Measurements from ENCODE around the gene LRRN4.
A peak's percentile ranks its signal among the peaks of the same experiment; 100 is the strongest.
"Not testable (repeated sequence)": the region's sequence is repeated elsewhere in the genome, so short reads cannot be mapped to it uniquely, and the experiment has no call there.

The LRRN4 gene

GRCh38 chr20:6039766-6040165, 14.1 kb downstream of the LRRN4 start:
- no peak overlapping the region for H3K18ac ChIP-seq (ENCODE audit: low read length)
- no peak overlapping the region for H3K4ac ChIP-seq (ENCODE audit: low read depth, low read length)
- no peak overlapping the region for H3K9ac ChIP-seq (ENCODE audit: low read length)
- H3K79me2 ChIP-seq (ENCODE audit: control insufficient read depth, insufficient read depth, low read length) = no peaks in the 10 kb centered on the region
- H4K8ac ChIP-seq (ENCODE audit: low read depth, low read length) = no peak overlapping the region
- no peak overlapping the region for H3K4me2 ChIP-seq (ENCODE audit: low read length)
- no peaks in the 10 kb centered on the region for H3K4me1 ChIP-seq (ENCODE audit: control insufficient read depth, low read depth, low read length)
- no peak overlapping the region for H2BK120ac ChIP-seq (ENCODE audit: low read depth, low read length)
- no CpG with 5 or more reads among the region's 5 CpGs for WGBS (ENCODE audit: extremely low coverage, insufficient coverage, low lambda C conversion rate)
- H3K27ac ChIP-seq (ENCODE audit: low read depth, low read length) = no peak overlapping the region
- no peak for DNase-seq
- no peak overlapping the region for H4K5ac ChIP-seq (ENCODE audit: low read length)
- H3K79me1 ChIP-seq (ENCODE audit: low read length) = no peaks in the 10 kb centered on the region
- H2AK5ac ChIP-seq (ENCODE audit: low read length) = no peak overlapping the region
- H3K36me3 ChIP-seq (ENCODE audit: control insufficient read depth, insufficient read depth, low read length) = peaks cover 2% of the 10 kb centered on the region
- H2BK15ac ChIP-seq (replicated peaks; ENCODE audit: low read depth) = no peak overlapping the region
- no peak overlapping the region for H3K4me3 ChIP-seq (ENCODE audit: low read length)
- no peak overlapping the region for H2BK5ac ChIP-seq (ENCODE audit: low read length)
- H3K56ac ChIP-seq (ENCODE audit: low read length) = no peak overlapping the region
- no peak overlapping the region for H3K23ac ChIP-seq (ENCODE audit: low read length)
- H3K27me3 ChIP-seq (ENCODE audit: insufficient read depth, low read length, poor library complexity) = no peaks in the 10 kb centered on the region

GRCh38 chr20:6038256-6038655, 15.6 kb downstream of the LRRN4 start:
- Histone ChIP-seq H4K8ac (ENCODE audit: low read depth, low read length) (no peak overlapping the region), H3K4ac (ENCODE audit: low read depth, low read length) (no peak overlapping the region), H3K4me1 (ENCODE audit: control insufficient read depth, low read depth, low read length) (no peaks in the 10 kb centered on the region), H2BK5ac (ENCODE audit: low read length) (no peak overlapping the region), H3K4me3 (ENCODE audit: low read length) (no peak overlapping the region), H3K79me1 (ENCODE audit: low read length) (no peaks in the 10 kb centered on the region), H3K23ac (ENCODE audit: low read length) (no peak overlapping the region), H3K27me3 (ENCODE audit: insufficient read depth, low read length, poor library complexity) (no peaks in the 10 kb centered on the region), H3K18ac (ENCODE audit: low read length) (no peak overlapping the region), H4K5ac (ENCODE audit: low read length) (no peak overlapping the region), H2AK5ac (ENCODE audit: low read length) (no peak overlapping the region), H3K56ac (ENCODE audit: low read length) (no peak overlapping the region), H3K4me2 (ENCODE audit: low read length) (no peak overlapping the region), H2BK120ac (ENCODE audit: low read depth, low read length) (no peak overlapping the region), H2BK15ac (replicated peaks; ENCODE audit: low read depth) (no peak overlapping the region), H3K27ac (ENCODE audit: low read depth, low read length) (no peak overlapping the region), H3K9ac (ENCODE audit: low read length) (no peak overlapping the region), H3K79me2 (ENCODE audit: control insufficient read depth, insufficient read depth, low read length) (no peaks in the 10 kb centered on the region), H3K36me3 (ENCODE audit: control insufficient read depth, insufficient read depth, low read length) (peaks cover 2% of the 10 kb centered on the region)
- no peak for DNase-seq
- no CpG with 5 or more reads among the region's 3 CpGs for WGBS (ENCODE audit: extremely low coverage, insufficient coverage, low lambda C conversion rate)

GRCh38 chr20:6037082-6037481, 16.8 kb downstream of the LRRN4 start:
- H3K4me1 ChIP-seq (ENCODE audit: control insufficient read depth, low read depth, low read length) = no peaks in the 10 kb centered on the region
- no peak overlapping the region for H2BK15ac ChIP-seq (replicated peaks; ENCODE audit: low read depth)
- H4K8ac ChIP-seq (ENCODE audit: low read depth, low read length) = no peak overlapping the region
- no peak overlapping the region for H3K18ac ChIP-seq (ENCODE audit: low read length)
- DNase-seq = no peak
- no peak overlapping the region for H3K4ac ChIP-seq (ENCODE audit: low read depth, low read length)
- no CpG with 5 or more reads among the region's 1 CpG for WGBS (ENCODE audit: extremely low coverage, insufficient coverage, low lambda C conversion rate)
- no peak overlapping the region for H3K4me2 ChIP-seq (ENCODE audit: low read length)
- H3K27me3 ChIP-seq (ENCODE audit: insufficient read depth, low read length, poor library complexity) = no peaks in the 10 kb centered on the region
- H3K36me3 ChIP-seq (ENCODE audit: control insufficient read depth, insufficient read depth, low read length) = peaks cover 2% of the 10 kb centered on the region
- H3K4me3 ChIP-seq (ENCODE audit: low read length) = no peak overlapping the region
- H3K27ac ChIP-seq (ENCODE audit: low read depth, low read length) = no peak overlapping the region
- H3K79me1 ChIP-seq (ENCODE audit: low read length) = no peaks in the 10 kb centered on the region
- H2BK5ac ChIP-seq (ENCODE audit: low read length) = no peak overlapping the region
- H3K79me2 ChIP-seq (ENCODE audit: control insufficient read depth, insufficient read depth, low read length) = no peaks in the 10 kb centered on the region
- H3K9ac ChIP-seq (ENCODE audit: low read length) = no peak overlapping the region
- no peak overlapping the region for H3K56ac ChIP-seq (ENCODE audit: low read length)
- no peak overlapping the region for H2AK5ac ChIP-seq (ENCODE audit: low read length)
- no peak overlapping the region for H4K5ac ChIP-seq (ENCODE audit: low read length)
- no peak overlapping the region for H3K23ac ChIP-seq (ENCODE audit: low read length)
- H2BK120ac ChIP-seq (ENCODE audit: low read depth, low read length) = no peak overlapping the region

- H4K8ac ChIP-seq (ENCODE audit: low read depth, low read length) = no peak overlapping the region
- H3K4me2 ChIP-seq (ENCODE audit: low read length) = no peak overlapping the region
- H3K79me2 ChIP-seq (ENCODE audit: control insufficient read depth, insufficient read depth, low read length) = no peaks in the 10 kb centered on the region
- no peak overlapping the region for H3K4ac ChIP-seq (ENCODE audit: low read depth, low read length)
- no peak overlapping the region for H3K23ac ChIP-seq (ENCODE audit: low read length)
- H3K9ac ChIP-seq (ENCODE audit: low read length) = no peak overlapping the region
- DNase-seq = no peak
- no peak overlapping the region for H3K56ac ChIP-seq (ENCODE audit: low read length)
- no peak overlapping the region for H3K27ac ChIP-seq (ENCODE audit: low read depth, low read length)
- H3K27me3 ChIP-seq (ENCODE audit: insufficient read depth, low read length, poor library complexity) = no peaks in the 10 kb centered on the region
- no peak overlapping the region for H4K5ac ChIP-seq (ENCODE audit: low read length)
- H3K4me3 ChIP-seq (ENCODE audit: low read length) = no peak overlapping the region
- no peak overlapping the region for H2BK120ac ChIP-seq (ENCODE audit: low read depth, low read length)
- peaks cover 2% of the 10 kb centered on the region for H3K36me3 ChIP-seq (ENCODE audit: control insufficient read depth, insufficient read depth, low read length)
- no peak overlapping the region for H2AK5ac ChIP-seq (ENCODE audit: low read length)
- H2BK5ac ChIP-seq (ENCODE audit: low read length) = no peak overlapping the region
- no peaks in the 10 kb centered on the region for H3K4me1 ChIP-seq (ENCODE audit: control insufficient read depth, low read depth, low read length)
- no peak overlapping the region for H3K18ac ChIP-seq (ENCODE audit: low read length)
- no peaks in the 10 kb centered on the region for H3K79me1 ChIP-seq (ENCODE audit: low read length)
- H2BK15ac ChIP-seq (replicated peaks; ENCODE audit: low read depth) = no peak overlapping the region
- no CpG with 5 or more reads among the region's 4 CpGs for WGBS (ENCODE audit: extremely low coverage, insufficient coverage, low lambda C conversion rate)
Measured at GRCh38 chr20:6036213-6036612, 17.6 kb downstream of the LRRN4 start.

GRCh38 chr20:6034134-6034969, 19.5 kb downstream of the LRRN4 start:
- Histone ChIP-seq H4K8ac (ENCODE audit: low read depth, low read length) (no peak overlapping the region), H2BK15ac (replicated peaks; ENCODE audit: low read depth) (no peak overlapping the region), H3K4me2 (ENCODE audit: low read length) (no peak overlapping the region), H4K5ac (ENCODE audit: low read length) (no peak overlapping the region), H3K27me3 (ENCODE audit: insufficient read depth, low read length, poor library complexity) (no peaks in the 10 kb centered on the region), H3K79me1 (ENCODE audit: low read length) (no peaks in the 10 kb centered on the region), H3K23ac (ENCODE audit: low read length) (no peak overlapping the region), H2BK5ac (ENCODE audit: low read length) (no peak overlapping the region), H3K4me1 (ENCODE audit: control insufficient read depth, low read depth, low read length) (no peaks in the 10 kb centered on the region), H2BK120ac (ENCODE audit: low read depth, low read length) (no peak overlapping the region), H3K4me3 (ENCODE audit: low read length) (no peak overlapping the region), H3K9ac (ENCODE audit: low read length) (no peak overlapping the region), H3K18ac (ENCODE audit: low read length) (no peak overlapping the region), H3K56ac (ENCODE audit: low read length) (no peak overlapping the region), H3K27ac (ENCODE audit: low read depth, low read length) (peak overlapping the region; percentile 17), H3K79me2 (ENCODE audit: control insufficient read depth, insufficient read depth, low read length) (no peaks in the 10 kb centered on the region), H2AK5ac (ENCODE audit: low read length) (no peak overlapping the region), H3K36me3 (ENCODE audit: control insufficient read depth, insufficient read depth, low read length) (no peaks in the 10 kb centered on the region), H3K4ac (ENCODE audit: low read depth, low read length) (no peak overlapping the region)
- WGBS (ENCODE audit: extremely low coverage, insufficient coverage, low lambda C conversion rate) = 100% methylated on average over 1 of the region's 2 CpGs
- DNase-seq = no peak

DNA sequence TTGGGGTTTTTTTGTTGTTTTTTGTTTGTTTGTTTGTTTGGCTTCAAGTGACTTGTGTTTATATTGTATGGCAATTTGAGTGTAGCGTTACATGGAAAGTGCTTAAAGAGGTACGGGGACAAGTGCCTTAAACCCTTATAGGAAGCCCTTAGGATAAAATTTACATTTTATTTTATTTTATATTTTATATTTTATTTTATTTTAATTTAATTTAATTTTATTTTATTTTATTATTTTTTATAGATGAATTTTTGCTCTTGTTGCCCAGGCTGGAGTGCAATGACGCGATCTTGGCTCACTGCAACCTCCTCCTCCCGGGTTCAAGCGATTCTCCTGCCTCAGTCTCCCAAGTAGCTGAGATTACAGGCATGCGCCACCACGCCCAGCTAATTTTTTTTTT, 21.0 kb downstream of the LRRN4 start:
- not testable (repeated sequence) for H3K36me3 ChIP-seq (ENCODE audit: control insufficient read depth, insufficient read depth, low read length); H3K27ac ChIP-seq (ENCODE audit: low read depth, low read length); H3K4me1 ChIP-seq (ENCODE audit: control insufficient read depth, low read depth, low read length); DNase-seq; H4K5ac ChIP-seq (ENCODE audit: low read length); H3K56ac ChIP-seq (ENCODE audit: low read length); H3K4me2 ChIP-seq (ENCODE audit: low read length); H3K18ac ChIP-seq (ENCODE audit: low read length); H2BK15ac ChIP-seq (replicated peaks; ENCODE audit: low read depth); H3K27me3 ChIP-seq (ENCODE audit: insufficient read depth, low read length, poor library complexity); H3K23ac ChIP-seq (ENCODE audit: low read length); H2AK5ac ChIP-seq (ENCODE audit: low read length); H3K4ac ChIP-seq (ENCODE audit: low read depth, low read length); H3K79me1 ChIP-seq (ENCODE audit: low read length); H2BK120ac ChIP-seq (ENCODE audit: low read depth, low read length); H3K79me2 ChIP-seq (ENCODE audit: control insufficient read depth, insufficient read depth, low read length); H3K9ac ChIP-seq (ENCODE audit: low read length); H4K8ac ChIP-seq (ENCODE audit: low read depth, low read length); H2BK5ac ChIP-seq (ENCODE audit: low read length); H3K4me3 ChIP-seq (ENCODE audit: low read length)
- no CpG with 5 or more reads among the region's 8 CpGs for WGBS (ENCODE audit: extremely low coverage, insufficient coverage, low lambda C conversion rate)
